Prostate gland (tissue), 2 donors: ENCODE measurements around the gene PPIG. TPM values are rescaled to one million over a fixed set of nuclear protein-coding genes. Genes with fewer than 3 reads are reported as not detected.
"Not testable (repeated sequence)": the region's sequence is repeated elsewhere in the genome, so short reads cannot be mapped to it uniquely, and the experiment has no call there.

Experiments used
- DNase-seq: peaks from one replicate; pipeline ENCODE4 v3.0.0-alpha.2; 2019; ENCODE audit warnings: low spot score
- H3K27ac ChIP-seq, 2 donors: fragments of 200-600 bp; sonication (generic); 2 replicates each; pipeline ENCODE4 v1.5.1; 2017 to 2019
- H3K27me3 ChIP-seq: fragments of 200-600 bp; sonication (generic); replicated peaks from 2 replicates; pipeline ENCODE4 v1.5.1; 2019; ENCODE audit not compliant: insufficient read depth
- H3K36me3 ChIP-seq, 2 donors: fragments of 200-600 bp; sonication (generic); 1 replicate in 1 of 2; 2 replicates in 1 of 2; pipeline versions ENCODE4 v1.5.1 to v1.8.1; 2017 to 2019
- H3K4me1 ChIP-seq: fragments of 200-600 bp; sonication (generic); replicated peaks from 2 replicates; pipeline ENCODE4 v1.5.1; 2019
- H3K4me3 ChIP-seq, 2 donors: fragments of 200-600 bp; sonication (generic); 2 replicates each; pipeline ENCODE4 v1.5.1; 2017 to 2019
- H3K9me3 ChIP-seq: fragments of 200-600 bp; sonication (generic); 2 replicates; pipeline ENCODE4 v1.5.1; 2017
- CTCF ChIP-seq, 4 experiments: fragments of 200-600 bp in 2 of 4; fragments of 450-650 bp in 2 of 4; sonication (generic) in 2 of 4; IDR thresholded peaks; 1 replicate in 3 of 4; 2 replicates in 1 of 4; pipeline ENCODE4 v1.5.1; 2016 to 2019; ENCODE audit warnings: antibody characterized with exemption in 4 of 4, mild to moderate bottlenecking in 2 of 4, moderate library complexity in 2 of 4
- POLR2A ChIP-seq: fragments of 450-650 bp; IDR thresholded peaks from one replicate; pipeline ENCODE4 v1.6.1; 2016; ENCODE audit warnings: antibody characterized with exemption, mild to moderate bottlenecking
- POLR2AphosphoS5 ChIP-seq: sonication (generic); formaldehyde crosslinking; IDR thresholded peaks from one replicate; pipeline ENCODE4 v1.6.1; 2017; ENCODE audit warnings: antibody characterized with exemption
- WGBS: methylation state at CpG from one replicate; pipeline ENCODE4 v1.1.5; 2018; 5-methylcytosine and 5-hydroxymethylcytosine counted together
- intact Hi-C: fragments of 100-400 bp; cut with DNase I; formaldehyde crosslinking; loops from one replicate; pipeline ENCODE4 v1.14.2; 2022
- total RNA-seq, 2 donors: library from RNA; depleted of rRNA; stranded (reverse); fragments of >200 nt; gene quantifications; one replicate each; pipeline ENCODE4 v1.1.0, GENCODE V29; 2016

Gene PPIG
- total RNA-seq, 2 donors from 2014 or later = 30.9 to 38.0 TPM

GRCh38 chr2:169598982-169599381, 14.8 kb downstream of the PPIG start:
- Histone ChIP-seq H3K36me3 (no peaks in the 10 kb centered on the region), H3K4me3 (no peak overlapping the region), H3K27me3 (no peaks in the 10 kb centered on the region), H3K27ac (no peak overlapping the region), H3K9me3 (no peaks in the 10 kb centered on the region), H3K4me1 (no peaks in the 10 kb centered on the region)
- TF ChIP-seq POLR2AphosphoS5 = no peak
- TF ChIP-seq POLR2A = no peak
- TF ChIP-seq CTCF (IDR thresholded peaks at IDR 0.05) = no peak
- intact Hi-C loops = no loop called here
- DNase-seq = no peak
- 96% methylated on average over 2 of the region's 2 CpGs for WGBS

DNA sequence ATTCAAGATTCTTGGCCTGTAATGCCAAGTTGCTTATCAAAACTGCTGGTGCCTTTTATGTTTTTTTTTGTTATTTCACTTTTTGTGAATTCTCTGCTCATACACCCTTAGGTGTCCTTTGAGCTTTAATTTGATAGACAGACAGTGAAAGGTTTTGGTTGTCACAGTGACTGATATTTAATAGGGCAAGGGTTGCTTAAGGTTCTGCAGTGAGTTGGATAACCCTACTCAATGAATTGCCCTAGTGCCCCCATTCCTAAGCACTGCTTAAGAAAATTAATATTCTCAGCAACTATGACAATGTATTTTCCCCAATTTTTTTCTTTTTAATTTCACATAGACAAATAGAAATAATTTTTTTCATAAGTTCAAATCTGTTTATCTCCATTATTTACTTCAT, 15.4 kb downstream of the PPIG start:
- TF ChIP-seq CTCF (IDR thresholded peaks at IDR 0.05) (no peak), POLR2A (no peak), POLR2AphosphoS5 (no peak)
- intact Hi-C loops = no loop called here
- no peak for DNase-seq
- no peaks in the 10 kb centered on the region for H3K36me3 ChIP-seq
- H3K27me3 ChIP-seq = no peaks in the 10 kb centered on the region
- H3K27ac ChIP-seq = no peak overlapping the region
- no peaks in the 10 kb centered on the region for H3K9me3 ChIP-seq
- no peaks in the 10 kb centered on the region for H3K4me1 ChIP-seq
- H3K4me3 ChIP-seq = no peak overlapping the region

GRCh38 chr2:169609264-169609663, 25.1 kb downstream of the PPIG start:
- Histone ChIP-seq H3K4me1 (no peaks in the 10 kb centered on the region), H3K27ac (no peak overlapping the region), H3K9me3 (no peaks in the 10 kb centered on the region), H3K27me3 (no peaks in the 10 kb centered on the region), H3K4me3 (no peak overlapping the region), H3K36me3 (peaks cover 0 to 10% of the 10 kb centered on the region in 2 donors)
- intact Hi-C loops = no loop called here
- WGBS = 96% methylated on average over 2 of the region's 2 CpGs
- TF ChIP-seq POLR2AphosphoS5 (no peak), CTCF (IDR thresholded peaks at IDR 0.05) (no peak), POLR2A (no peak)
- DNase-seq = no peak

- H3K9me3 ChIP-seq = no peaks in the 10 kb centered on the region
- peaks cover 0 to 15% of the 10 kb centered on the region in 2 donors for H3K36me3 ChIP-seq
- 85% methylated on average over 2 of the region's 2 CpGs for WGBS
- intact Hi-C loops = no loop called here
- TF ChIP-seq POLR2A (no peak), CTCF (IDR thresholded peaks at IDR 0.05) (no peak), POLR2AphosphoS5 (no peak)
- H3K27me3 ChIP-seq = no peaks in the 10 kb centered on the region
- no peak overlapping the region for H3K27ac ChIP-seq
- no peak for DNase-seq
- no peaks in the 10 kb centered on the region for H3K4me1 ChIP-seq
- H3K4me3 ChIP-seq = no peak overlapping the region
Measured at GRCh38 chr2:169613876-169614275, 29.7 kb downstream of the PPIG start.

- 96% methylated on average over 1 of the region's 1 CpG for WGBS
Measured at GRCh38 chr2:169615982-169616381, 31.8 kb downstream of the PPIG start.

More at GRCh38 chr2:169615982-169616381, 31.8 kb downstream of the PPIG start:
- DNase-seq, H3K36me3 ChIP-seq, intact Hi-C loops, H3K4me3 ChIP-seq, H3K27ac ChIP-seq, H3K27me3 ChIP-seq, H3K9me3 ChIP-seq, H3K4me1 ChIP-seq: not testable (repeated sequence)
